ENCODE results near the gene ZMYM2. TPM values are rescaled to one million over a fixed set of nuclear protein-coding genes. Genes with fewer than 3 reads are reported as not detected.

Gene ZMYM2
- total and polyA plus RNA-seq, 2 donors (not counting 3 experiments of a cell fraction or from before 2014, with no cell fraction given) = 14.7 to 75.3 TPM

GRCh38 chr13:19952850-19953249 lies 5.7 kb upstream of the ZMYM2 start:
- no peak for DNase-seq (ENCODE audit: low read depth, low spot score)
- dilution Hi-C loops (cut with MboI; ENCODE audit: extremely low pct_ligation_motif_present, low sequenced_read_pairs) (no loop called here), intact Hi-C loops (cut with micrococcal nuclease) (no loop called here)
- H3K4me2 ChIP-seq (ENCODE audit: insufficient read depth, low read length) = no peak overlapping the region
- H3K9ac ChIP-seq (replicated peaks; ENCODE audit: extremely low read depth, insufficient read depth, low read length) = no peak overlapping the region
- POLR2A ChIA-PET = no interaction called here
- H3K27ac ChIP-seq (ENCODE audit: insufficient read depth, low read depth, low read length) = no peak overlapping the region
- TF ChIP-seq EZH2 (IDR thresholded peaks at IDR 0.05; ENCODE audit: borderline replicate concordance, low read depth, low read length, severe bottlenecking) (no peak), POLR2A (IDR thresholded peaks at IDR 0.05; ENCODE audit: low read depth, low read length) (no peak), GATA2 (IDR thresholded peaks at IDR 0.05; ENCODE audit: insufficient read depth, insufficient read length, low read depth, low read length) (no peak)
- no peaks in the 10 kb centered on the region for H3K79me2 ChIP-seq (ENCODE audit: control insufficient read depth, insufficient read depth, low read length)
- no peak overlapping the region for H3K4me3 ChIP-seq (replicated peaks in 1 of 3; ENCODE audit: insufficient read depth in 1 of 3, low read depth in 1 of 3, low read length in 3 of 3)
- peaks cover 2% of the 10 kb centered on the region for H3K9me1 ChIP-seq (replicated peaks; ENCODE audit: control insufficient read depth, extremely low read depth, insufficient read depth, low read length)
- no peaks in the 10 kb centered on the region for H3K9me3 ChIP-seq (replicated peaks; ENCODE audit: control insufficient read depth, insufficient read depth, low read length)
- no peaks in the 10 kb centered on the region for H3K36me3 ChIP-seq (ENCODE audit: control insufficient read depth in 2 of 2, extremely low read depth in 1 of 2, insufficient read depth in 2 of 2, low read length in 2 of 2)
- peaks cover 5 to 13% of the 10 kb centered on the region in 2 experiments for H3K27me3 ChIP-seq (ENCODE audit: control insufficient read depth in 2 of 2, insufficient read depth in 2 of 2, low read length in 2 of 2)
- no peak overlapping the region for H2AFZ ChIP-seq (ENCODE audit: low read depth, low read length)
- no TSS peak for BruUV-seq (replicated peaks)
- CTCF ChIA-PET = no interaction called here
- no peak for FAIRE-seq
- H4K20me1 ChIP-seq (replicated peaks; ENCODE audit: control insufficient read depth, extremely low read depth, insufficient read depth, low read length) = no peaks in the 10 kb centered on the region
- H3K4me1 ChIP-seq (ENCODE audit: control insufficient read depth, extremely low read depth, insufficient read depth, low read length) = peaks cover 2% of the 10 kb centered on the region

DNA sequence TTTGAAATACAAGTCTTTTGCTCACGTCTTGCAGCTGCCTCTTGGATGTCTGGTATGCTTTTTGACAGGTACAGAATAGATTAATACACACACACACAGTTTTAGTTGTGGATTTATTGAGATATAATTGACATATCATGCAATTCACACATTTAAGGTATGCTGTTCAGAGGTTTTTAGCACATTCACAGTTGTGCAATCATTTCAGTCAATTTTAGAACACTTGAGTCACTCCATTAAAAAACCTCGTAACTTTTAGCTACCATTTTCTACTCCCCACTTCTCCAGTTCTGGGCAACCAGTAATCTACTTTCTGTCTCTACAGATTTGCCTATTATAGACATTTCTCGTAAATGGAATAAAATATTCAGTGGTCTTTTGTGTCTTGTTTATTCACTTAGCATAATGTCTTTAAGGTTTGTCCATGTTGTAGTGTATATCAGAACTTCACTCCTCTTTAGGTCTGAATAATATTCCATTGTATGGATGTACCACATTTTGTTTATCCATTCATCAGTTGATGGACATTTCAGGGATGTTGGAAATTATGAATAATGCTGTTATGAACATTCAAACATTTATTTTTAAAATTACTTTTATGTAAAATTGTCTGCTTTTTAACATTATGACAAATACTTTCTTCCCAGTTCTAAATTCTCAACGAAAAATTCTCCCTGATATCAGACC lies 2.5 kb upstream of the ZMYM2 start:
- peaks cover 17% of the 10 kb centered on the region for H3K79me2 ChIP-seq (ENCODE audit: control insufficient read depth, insufficient read depth, low read length)
- no peak overlapping the region for H3K9ac ChIP-seq (replicated peaks; ENCODE audit: extremely low read depth, insufficient read depth, low read length)
- H3K9me3 ChIP-seq (replicated peaks; ENCODE audit: control insufficient read depth, insufficient read depth, low read length) = no peaks in the 10 kb centered on the region
- peaks cover 2% of the 10 kb centered on the region for H3K9me1 ChIP-seq (replicated peaks; ENCODE audit: control insufficient read depth, extremely low read depth, insufficient read depth, low read length)
- no peak for DNase-seq (ENCODE audit: low read depth, low spot score)
- TF ChIP-seq MYC (IDR thresholded peaks at IDR 0.05; ENCODE audit: low read depth, low read length) (no peak), POLR2AphosphoS5 (IDR thresholded peaks at IDR 0.05; ENCODE audit: insufficient read depth, low read depth, low read length) (no peak), MAX (IDR thresholded peaks at IDR 0.05; ENCODE audit: insufficient read depth, insufficient read length) (no peak), GATA2 (IDR thresholded peaks at IDR 0.05; ENCODE audit: insufficient read depth, insufficient read length, low read depth, low read length) (no peak), POLR2A (IDR thresholded peaks at IDR 0.05; ENCODE audit: low read depth, low read length) (no peak), EZH2 (IDR thresholded peaks at IDR 0.05; ENCODE audit: borderline replicate concordance, low read depth, low read length, severe bottlenecking) (no peak)
- no peaks in the 10 kb centered on the region for H3K36me3 ChIP-seq (ENCODE audit: control insufficient read depth in 2 of 2, extremely low read depth in 1 of 2, insufficient read depth in 2 of 2, low read length in 2 of 2)
- no TSS peak for BruUV-seq (replicated peaks)
- intact Hi-C loops (cut with micrococcal nuclease) = no loop called here
- no peak overlapping the region for H3K4me3 ChIP-seq (replicated peaks in 1 of 3; ENCODE audit: insufficient read depth in 1 of 3, low read depth in 1 of 3, low read length in 3 of 3)
- no peak for FAIRE-seq
- H3K27me3 ChIP-seq (ENCODE audit: control insufficient read depth in 2 of 2, insufficient read depth in 2 of 2, low read length in 2 of 2) = peaks cover 5 to 13% of the 10 kb centered on the region in 2 experiments
- H3K4me2 ChIP-seq (ENCODE audit: insufficient read depth, low read length) = no peak overlapping the region
- no peak overlapping the region for H3K27ac ChIP-seq (ENCODE audit: insufficient read depth, low read depth, low read length)
- H4K20me1 ChIP-seq (replicated peaks; ENCODE audit: control insufficient read depth, extremely low read depth, insufficient read depth, low read length) = peaks cover 6% of the 10 kb centered on the region
- POLR2A ChIA-PET = no interaction called here
- H2AFZ ChIP-seq (ENCODE audit: low read depth, low read length) = no peak overlapping the region
- CTCF ChIA-PET = interaction anchor here (0.8 to 3.3 kb wide), 5 partner anchors 14 to 95 kb away, joined by 3 to 12 read pairs (median 3); no protein-coding TSS in a partner anchor
- dilution Hi-C loops (cut with MboI; ENCODE audit: extremely low pct_ligation_motif_present, low sequenced_read_pairs) = no loop called here
- peaks cover 15% of the 10 kb centered on the region for H3K4me1 ChIP-seq (ENCODE audit: control insufficient read depth, extremely low read depth, insufficient read depth, low read length)
